Measurements from ENCODE around the gene EXT2. TPM values are rescaled to one million over a fixed set of nuclear protein-coding genes. Genes with fewer than 3 reads are reported as not detected.
A peak's percentile ranks its signal among the peaks of the same experiment; 100 is the strongest.

The EXT2 gene
- total and polyA plus RNA-seq, 2 experiments from 2014 or later = 15.9 to 48.6 TPM

DNA sequence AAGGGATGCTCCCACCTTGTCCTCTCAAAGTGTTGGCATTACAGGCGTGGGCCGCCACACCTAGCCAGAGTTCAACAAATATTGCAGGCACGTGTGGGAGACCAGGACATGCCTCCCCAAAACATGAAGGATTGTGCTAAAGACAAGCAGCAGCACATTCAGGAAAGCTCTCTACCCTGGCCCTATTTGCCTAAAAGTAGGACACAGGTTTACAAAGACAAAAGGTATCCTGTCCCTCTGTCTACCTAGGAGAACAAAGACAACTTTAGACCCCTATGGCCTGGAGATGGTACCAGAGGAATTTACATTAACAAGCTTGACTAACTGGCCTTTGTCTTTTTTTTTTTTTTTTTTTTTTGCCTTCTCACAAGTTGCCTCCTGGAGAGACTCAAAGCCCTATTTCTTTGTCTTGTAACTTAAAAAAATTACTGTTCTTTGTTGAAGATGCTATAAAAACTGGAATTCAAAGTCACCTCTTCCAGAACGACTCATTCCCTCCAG, 30.3 kb upstream of the EXT2 start:
- Histone ChIP-seq H3K4me3 (peak overlapping the region; percentile 70), H3K27me3 (ENCODE audit: insufficient read depth) (peaks cover 8% of the 10 kb centered on the region; the same call in 1 of the 2 replicates), H2AFZ (no peak overlapping the region), H3K36me3 (ENCODE audit: insufficient read depth) (no peaks in the 10 kb centered on the region), H3K4me1 (ENCODE audit: insufficient read depth) (peaks cover 16% of the 10 kb centered on the region), H3K79me2 (replicated peaks; ENCODE audit: insufficient read depth) (no peaks in the 10 kb centered on the region), H3K27ac (ENCODE audit: low read depth) (no peak overlapping the region; the same call in 1 of the 2 replicates), H3F3A (replicated peaks; ENCODE audit: low read depth) (peaks cover 8% of the 10 kb centered on the region; the same call in 1 of the 2 replicates), H3K9me2 (ENCODE audit: insufficient read depth) (peaks cover 4% of the 10 kb centered on the region; the same call in 1 of the 2 replicates), H3K4me2 (peak overlapping the region; percentile 74), H4K20me1 (replicated peaks; ENCODE audit: insufficient read depth) (no peaks in the 10 kb centered on the region)
- Mint-ChIP-seq H3K4me1 (peaks cover 34% of the 10 kb centered on the region), H3K27me3 (ENCODE audit: insufficient read depth, low read depth, poor library complexity) (peaks cover 22% of the 10 kb centered on the region), H3K27ac (peak overlapping the region; percentile 93; the same call in 1 of the 2 replicates), H3K36me3 (ENCODE audit: low read depth) (peaks cover 9% of the 10 kb centered on the region), H3K4me3 (peak overlapping the region; percentile 83), H3K9me3 (no peaks in the 10 kb centered on the region)
- DNase-seq (ENCODE audit: low spot score) (peak; percentile 79), ATAC-seq (peak; percentile 71)
- TF ChIP-seq CREB1 (CRISPR knock-in tag; IDR thresholded peaks at IDR 0.05; ENCODE audit: low read depth) = no peak
- TF ChIP-seq, protein P1, sequence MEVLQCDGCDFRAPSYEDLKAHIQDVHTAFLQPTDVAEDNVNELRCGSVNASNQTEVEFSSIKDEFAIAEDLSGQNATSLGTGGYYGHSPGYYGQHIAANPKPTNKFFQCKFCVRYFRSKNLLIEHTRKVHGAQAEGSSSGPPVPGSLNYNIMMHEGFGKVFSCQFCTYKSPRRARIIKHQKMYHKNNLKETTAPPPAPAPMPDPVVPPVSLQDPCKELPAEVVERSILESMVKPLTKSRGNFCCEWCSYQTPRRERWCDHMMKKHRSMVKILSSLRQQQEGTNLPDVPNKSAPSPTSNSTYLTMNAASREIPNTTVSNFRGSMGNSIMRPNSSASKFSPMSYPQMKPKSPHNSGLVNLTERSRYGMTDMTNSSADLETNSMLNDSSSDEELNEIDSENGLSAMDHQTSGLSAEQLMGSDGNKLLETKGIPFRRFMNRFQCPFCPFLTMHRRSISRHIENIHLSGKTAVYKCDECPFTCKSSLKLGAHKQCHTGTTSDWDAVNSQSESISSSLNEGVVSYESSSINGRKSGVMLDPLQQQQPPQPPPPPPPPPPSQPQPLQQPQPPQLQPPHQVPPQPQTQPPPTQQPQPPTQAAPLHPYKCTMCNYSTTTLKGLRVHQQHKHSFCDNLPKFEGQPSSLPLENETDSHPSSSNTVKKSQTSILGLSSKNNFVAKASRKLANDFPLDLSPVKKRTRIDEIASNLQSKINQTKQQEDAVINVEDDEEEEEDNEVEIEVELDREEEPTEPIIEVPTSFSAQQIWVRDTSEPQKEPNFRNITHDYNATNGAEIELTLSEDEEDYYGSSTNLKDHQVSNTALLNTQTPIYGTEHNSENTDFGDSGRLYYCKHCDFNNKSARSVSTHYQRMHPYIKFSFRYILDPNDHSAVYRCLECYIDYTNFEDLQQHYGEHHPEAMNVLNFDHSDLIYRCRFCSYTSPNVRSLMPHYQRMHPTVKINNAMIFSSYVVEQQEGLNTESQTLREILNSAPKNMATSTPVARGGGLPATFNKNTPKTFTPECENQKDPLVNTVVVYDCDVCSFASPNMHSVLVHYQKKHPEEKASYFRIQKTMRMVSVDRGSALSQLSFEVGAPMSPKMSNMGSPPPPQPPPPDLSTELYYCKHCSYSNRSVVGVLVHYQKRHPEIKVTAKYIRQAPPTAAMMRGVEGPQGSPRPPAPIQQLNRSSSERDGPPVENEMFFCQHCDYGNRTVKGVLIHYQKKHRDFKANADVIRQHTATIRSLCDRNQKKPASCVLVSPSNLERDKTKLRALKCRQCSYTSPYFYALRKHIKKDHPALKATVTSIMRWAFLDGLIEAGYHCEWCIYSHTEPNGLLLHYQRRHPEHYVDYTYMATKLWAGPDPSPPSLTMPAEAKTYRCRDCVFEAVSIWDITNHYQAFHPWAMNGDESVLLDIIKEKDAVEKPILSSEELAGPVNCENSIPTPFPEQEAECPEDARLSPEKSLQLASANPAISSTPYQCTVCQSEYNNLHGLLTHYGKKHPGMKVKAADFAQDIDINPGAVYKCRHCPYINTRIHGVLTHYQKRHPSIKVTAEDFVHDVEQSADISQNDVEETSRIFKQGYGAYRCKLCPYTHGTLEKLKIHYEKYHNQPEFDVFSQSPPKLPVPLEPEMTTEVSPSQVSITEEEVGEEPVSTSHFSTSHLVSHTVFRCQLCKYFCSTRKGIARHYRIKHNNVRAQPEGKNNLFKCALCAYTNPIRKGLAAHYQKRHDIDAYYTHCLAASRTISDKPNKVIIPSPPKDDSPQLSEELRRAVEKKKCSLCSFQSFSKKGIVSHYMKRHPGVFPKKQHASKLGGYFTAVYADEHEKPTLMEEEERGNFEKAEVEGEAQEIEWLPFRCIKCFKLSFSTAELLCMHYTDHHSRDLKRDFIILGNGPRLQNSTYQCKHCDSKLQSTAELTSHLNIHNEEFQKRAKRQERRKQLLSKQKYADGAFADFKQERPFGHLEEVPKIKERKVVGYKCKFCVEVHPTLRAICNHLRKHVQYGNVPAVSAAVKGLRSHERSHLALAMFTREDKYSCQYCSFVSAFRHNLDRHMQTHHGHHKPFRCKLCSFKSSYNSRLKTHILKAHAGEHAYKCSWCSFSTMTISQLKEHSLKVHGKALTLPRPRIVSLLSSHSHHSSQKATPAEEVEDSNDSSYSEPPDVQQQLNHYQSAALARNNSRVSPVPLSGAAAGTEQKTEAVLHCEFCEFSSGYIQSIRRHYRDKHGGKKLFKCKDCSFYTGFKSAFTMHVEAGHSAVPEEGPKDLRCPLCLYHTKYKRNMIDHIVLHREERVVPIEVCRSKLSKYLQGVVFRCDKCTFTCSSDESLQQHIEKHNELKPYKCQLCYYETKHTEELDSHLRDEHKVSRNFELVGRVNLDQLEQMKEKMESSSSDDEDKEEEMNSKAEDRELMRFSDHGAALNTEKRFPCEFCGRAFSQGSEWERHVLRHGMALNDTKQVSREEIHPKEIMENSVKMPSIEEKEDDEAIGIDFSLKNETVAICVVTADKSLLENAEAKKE (CRISPR knock-in tag; IDR thresholded peaks at IDR 0.05) = peak; percentile 51; the same call in 1 of the 2 replicates

- Mint-ChIP-seq H3K9me3 (no peaks in the 10 kb centered on the region), H3K4me1 (peaks cover 34% of the 10 kb centered on the region), H3K27ac (peak within 1 kb of the TSS; percentile 93), H3K4me3 (peak within 1 kb of the TSS; percentile 83), H3K27me3 (ENCODE audit: insufficient read depth, low read depth, poor library complexity) (peaks cover 22% of the 10 kb centered on the region), H3K36me3 (ENCODE audit: low read depth) (peaks cover 9% of the 10 kb centered on the region)
- Histone ChIP-seq H3K4me3 (peak within 1 kb of the TSS; percentile 70), H3K4me1 (ENCODE audit: insufficient read depth) (peaks cover 16% of the 10 kb centered on the region), H3K27ac (ENCODE audit: low read depth) (peak within 1 kb of the TSS; percentile 76), H3K27me3 (ENCODE audit: insufficient read depth) (peaks cover 8% of the 10 kb centered on the region; the same call in 1 of the 2 replicates), H3K79me2 (replicated peaks; ENCODE audit: insufficient read depth) (no peaks in the 10 kb centered on the region), H3F3A (replicated peaks; ENCODE audit: low read depth) (peaks cover 8% of the 10 kb centered on the region; the same call in 1 of the 2 replicates), H2AFZ (peak within 1 kb of the TSS; percentile 96), H3K36me3 (ENCODE audit: insufficient read depth) (no peaks in the 10 kb centered on the region), H3K4me2 (peak within 1 kb of the TSS; percentile 74), H4K20me1 (replicated peaks; ENCODE audit: insufficient read depth) (no peaks in the 10 kb centered on the region), H3K9me2 (ENCODE audit: insufficient read depth) (peaks cover 4% of the 10 kb centered on the region; the same call in 1 of the 2 replicates)
- ATAC-seq (peak; percentile 93), DNase-seq (ENCODE audit: low spot score) (peak; percentile 93)
- TF ChIP-seq, protein P2, sequence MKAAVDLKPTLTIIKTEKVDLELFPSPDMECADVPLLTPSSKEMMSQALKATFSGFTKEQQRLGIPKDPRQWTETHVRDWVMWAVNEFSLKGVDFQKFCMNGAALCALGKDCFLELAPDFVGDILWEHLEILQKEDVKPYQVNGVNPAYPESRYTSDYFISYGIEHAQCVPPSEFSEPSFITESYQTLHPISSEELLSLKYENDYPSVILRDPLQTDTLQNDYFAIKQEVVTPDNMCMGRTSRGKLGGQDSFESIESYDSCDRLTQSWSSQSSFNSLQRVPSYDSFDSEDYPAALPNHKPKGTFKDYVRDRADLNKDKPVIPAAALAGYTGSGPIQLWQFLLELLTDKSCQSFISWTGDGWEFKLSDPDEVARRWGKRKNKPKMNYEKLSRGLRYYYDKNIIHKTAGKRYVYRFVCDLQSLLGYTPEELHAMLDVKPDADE (IDR thresholded peaks at IDR 0.05) = peak; percentile 45; the same call in 1 of the 2 replicates
- peak; percentile 62 for TF ChIP-seq POLR2AphosphoS5 (IDR thresholded peaks at IDR 0.05; ENCODE audit: low read depth)
- 0 out of 2 replicates have a peak, but pooled peaks have one; percentile 50 for TF ChIP-seq CREB1 (CRISPR knock-in tag; IDR thresholded peaks at IDR 0.05; ENCODE audit: low read depth)
Observed at GRCh38 chr11:44065841-44066731, 29.4 kb upstream of the EXT2 start, which contains the start of gene ACCS. Gene ACCS (plus strand): TSS chr11:44066270. CDS start chr11:44067628, 1,358 bp downstream.
